GM18951 (cell line): Measurements from ENCODE around the gene NDEL1.

Source experiments
- POLR2A ChIP-seq: IDR thresholded peaks from 4 replicates; pipeline ENCODE4 v1.6.1; 2011; ENCODE audit warnings: mild to moderate bottlenecking; ENCODE audit not compliant: insufficient read length, insufficient read depth; ENCODE audit errors: extremely low read depth
- in situ Hi-C: fragments of 300-500 bp; cut with MboI; formaldehyde crosslinking; loops from one replicate; pipeline ENCODE4 v1.12.0; 2022; ENCODE audit warnings: low sequenced_read_pairs, mixed read lengths, inconsistent platforms; ENCODE audit not compliant: unreplicated experiment

NDEL1 gene

GRCh38 chr17:8420041-8420934, 15.4 kb upstream of the NDEL1 start:
- no peak for TF ChIP-seq POLR2A
- in situ Hi-C loops: no loop called here

GRCh38 chr17:8421571-8421970, 14.1 kb upstream of the NDEL1 start:
- no peak for TF ChIP-seq POLR2A
- in situ Hi-C loops: no loop called here

- no peak for TF ChIP-seq POLR2A
- in situ Hi-C loops: no loop called here
Observed at GRCh38 chr17:8426094-8426720, 9.5 kb upstream of the NDEL1 start.

GRCh38 chr17:8426802-8427201, 8.9 kb upstream of the NDEL1 start:
- TF ChIP-seq POLR2A: no peak
- in situ Hi-C loops: no loop called here

- TF ChIP-seq POLR2A: no peak
- in situ Hi-C loops: no loop called here
Observed at GRCh38 chr17:8430966-8431365, 4.7 kb upstream of the NDEL1 start.

GRCh38 chr17:8436169-8436843, 622 bp downstream of the NDEL1 start:
- in situ Hi-C loops: no loop called here
- TF ChIP-seq POLR2A: no peak

GRCh38 chr17:8436844-8437171, 1.1 kb downstream of the NDEL1 start:
- in situ Hi-C loops: no loop called here
- no peak for TF ChIP-seq POLR2A

- in situ Hi-C loops: no loop called here
- TF ChIP-seq POLR2A: no peak
Observed at GRCh38 chr17:8438441-8438840, 2.8 kb downstream of the NDEL1 start.

GRCh38 chr17:8439681-8440080, 4.0 kb downstream of the NDEL1 start:
- in situ Hi-C loops: no loop called here
- TF ChIP-seq POLR2A: no peak

- TF ChIP-seq POLR2A: no peak
- in situ Hi-C loops: no loop called here
Observed at GRCh38 chr17:8441690-8442089, 6.0 kb downstream of the NDEL1 start.

- in situ Hi-C loops: no loop called here
- TF ChIP-seq POLR2A: no peak
Observed at GRCh38 chr17:8442310-8442709, 6.6 kb downstream of the NDEL1 start.

GRCh38 chr17:8443756-8444155, 8.1 kb downstream of the NDEL1 start:
- TF ChIP-seq POLR2A: no peak
- in situ Hi-C loops: no loop called here

GRCh38 chr17:8444494-8444893, 8.8 kb downstream of the NDEL1 start:
- in situ Hi-C loops: no loop called here
- no peak for TF ChIP-seq POLR2A

- in situ Hi-C loops: no loop called here
- no peak for TF ChIP-seq POLR2A
Observed at GRCh38 chr17:8445536-8445935, 9.9 kb downstream of the NDEL1 start.
